HEK293 (cell line): ENCODE data around the gene PEX10.

ENCODE experiments used
- CTCF ChIA-PET: fragments of 350-600 bp; formaldehyde crosslinking; extraction: SDS; loops from one replicate; lab custom pipeline; 2021; ENCODE audit warnings: antibody characterized with exemption; lab: Yijun Ruan, JAX
- POLR2A ChIA-PET: fragments of 300-600 bp; formaldehyde crosslinking; extraction: SDS; loops from one replicate; lab custom pipeline; 2020; ENCODE audit warnings: antibody characterized with exemption, inconsistent platforms; lab: Yijun Ruan, JAX
- H3K27ac ChIP-seq: fragments of 200-500 bp; sonication (Bioruptor generic); 2 replicates; pipeline ENCODE4 v1.5.1; 2014; ENCODE audit warnings: low read depth, low read length, control low read depth, inconsistent platforms; ENCODE audit errors: extremely low read depth
- H3K36me3 ChIP-seq, 2 experiments: fragments of 200-500 bp in 1 of 2; sonication (Bioruptor generic) in 1 of 2; 1 replicate in 1 of 2; 2 replicates in 1 of 2; pipeline ENCODE4 v1.5.1; 2014 to 2017; ENCODE audit warnings: inconsistent platforms in 2 of 2, low read length in 2 of 2; ENCODE audit not compliant: control insufficient read depth in 2 of 2, insufficient read depth in 1 of 2
- H3K4me1 ChIP-seq: fragments of 200-500 bp; sonication (Bioruptor generic); 2 replicates; pipeline ENCODE4 v1.5.1; 2014; ENCODE audit warnings: mild to moderate bottlenecking, low read length, inconsistent platforms; ENCODE audit not compliant: control insufficient read depth, insufficient read depth
- H3K4me3 ChIP-seq: 2 replicates; pipeline ENCODE4 v1.5.1; 2011; ENCODE audit warnings: low read depth, mild to moderate bottlenecking, control low read depth, low read length, moderate library complexity
- H3K9me3 ChIP-seq: fragments of 200-500 bp; sonication (Bioruptor generic); 2 replicates; pipeline ENCODE4 v1.5.1; 2014; ENCODE audit warnings: low read depth, low read length, inconsistent platforms; ENCODE audit not compliant: control insufficient read depth, insufficient read depth
- GFI1B ChIP-seq: fragments of 450-650 bp; formaldehyde crosslinking; IDR thresholded peaks from 2 replicates; pipeline ENCODE4 v1.5.1; 2016; ENCODE audit warnings: missing biosample characterization, missing genetic modification characterization
- INSM2 ChIP-seq: fragments of 450-650 bp; formaldehyde crosslinking; IDR thresholded peaks from 2 replicates; pipeline ENCODE4 v1.5.1; 2016; ENCODE audit warnings: missing biosample characterization, missing genetic modification characterization
- KLF9 ChIP-seq: fragments of 450-650 bp; formaldehyde crosslinking; IDR thresholded peaks from 2 replicates; pipeline ENCODE4 v1.5.1; 2016; ENCODE audit warnings: missing biosample characterization, missing genetic modification characterization, low read depth
- PRDM1 ChIP-seq: fragments of 450-650 bp; formaldehyde crosslinking; IDR thresholded peaks from 2 replicates; pipeline ENCODE4; 2016; ENCODE audit warnings: missing biosample characterization, missing genetic modification characterization
- ZBTB1 ChIP-seq: fragments of 450-650 bp; formaldehyde crosslinking; IDR thresholded peaks from 2 replicates; pipeline ENCODE4 v1.5.1; 2016; ENCODE audit warnings: missing biosample characterization, missing genetic modification characterization
- ZBTB7A ChIP-seq: fragments of 450-650 bp; formaldehyde crosslinking; IDR thresholded peaks from 2 replicates; pipeline ENCODE4 v1.5.1; 2016; ENCODE audit warnings: low read depth, missing biosample characterization, missing genetic modification characterization
- ZFP41 ChIP-seq: fragments of 450-650 bp; formaldehyde crosslinking; IDR thresholded peaks from 2 replicates; pipeline ENCODE4 v1.5.1; 2016; ENCODE audit warnings: missing biosample characterization, missing genetic modification characterization, borderline replicate concordance
- ZNF10 ChIP-seq: fragments of 450-650 bp; formaldehyde crosslinking; IDR thresholded peaks from 2 replicates; pipeline ENCODE4 v1.5.1; 2017; ENCODE audit warnings: missing biosample characterization, missing genetic modification characterization
- ZNF324 ChIP-seq: fragments of 450-650 bp; formaldehyde crosslinking; IDR thresholded peaks from 2 replicates; pipeline ENCODE4 v1.5.1; 2016; ENCODE audit warnings: missing biosample characterization, missing genetic modification characterization
- ZNF404 ChIP-seq: fragments of 450-650 bp; formaldehyde crosslinking; IDR thresholded peaks from 2 replicates; pipeline ENCODE4 v1.5.1; 2017; ENCODE audit warnings: missing biosample characterization, missing genetic modification characterization
- ZNF473 ChIP-seq: fragments of 450-650 bp; formaldehyde crosslinking; IDR thresholded peaks from 2 replicates; pipeline ENCODE4 v1.5.1; 2017; ENCODE audit warnings: missing biosample characterization, missing genetic modification characterization
- ZNF561 ChIP-seq: fragments of 450-650 bp; IDR thresholded peaks from 2 replicates; pipeline ENCODE4 v1.5.1; 2018; ENCODE audit warnings: missing biosample characterization, missing genetic modification characterization, borderline replicate concordance
- ZNF580 ChIP-seq: fragments of 450-650 bp; formaldehyde crosslinking; IDR thresholded peaks from 2 replicates; pipeline ENCODE4 v1.5.1; 2016; ENCODE audit warnings: missing biosample characterization, missing genetic modification characterization
- ZNF621 ChIP-seq: fragments of 450-650 bp; formaldehyde crosslinking; IDR thresholded peaks from 2 replicates; pipeline ENCODE4 v1.5.1; 2017; ENCODE audit warnings: missing biosample characterization, missing genetic modification characterization
- ZNF654 ChIP-seq: fragments of 450-650 bp; formaldehyde crosslinking; IDR thresholded peaks from 2 replicates; pipeline ENCODE4 v1.5.1; 2016; ENCODE audit warnings: low read depth, missing biosample characterization, missing genetic modification characterization
- ZNF658 ChIP-seq: fragments of 450-650 bp; formaldehyde crosslinking; IDR thresholded peaks from 2 replicates; pipeline ENCODE4; 2016; ENCODE audit warnings: missing biosample characterization, missing genetic modification characterization
- ZNF747 ChIP-seq: fragments of 450-650 bp; formaldehyde crosslinking; IDR thresholded peaks from 2 replicates; pipeline ENCODE4 v1.5.1; 2016; ENCODE audit warnings: missing biosample characterization, missing genetic modification characterization
- ZSCAN16 ChIP-seq: fragments of 450-650 bp; formaldehyde crosslinking; IDR thresholded peaks from 2 replicates; pipeline ENCODE4 v1.5.1; 2016; ENCODE audit warnings: missing biosample characterization, missing genetic modification characterization
- ZSCAN18 ChIP-seq: fragments of 450-650 bp; formaldehyde crosslinking; IDR thresholded peaks from 2 replicates; pipeline ENCODE4 v1.5.1; 2016; ENCODE audit warnings: missing biosample characterization, missing genetic modification characterization
- TF ChIP-seq, protein P1 (sequence below): fragments of 450-650 bp; formaldehyde crosslinking; IDR thresholded peaks from 2 replicates; pipeline ENCODE4 v1.5.1; 2016; ENCODE audit warnings: missing biosample characterization, missing genetic modification characterization, borderline replicate concordance

Gene PEX10

GRCh38 chr1:2384130-2384860, 28.1 kb downstream of the PEX10 start:
- Histone ChIP-seq H3K9me3 (no peaks in the 10 kb centered on the region), H3K27ac (no peak overlapping the region), H3K4me3 (no peak overlapping the region), H3K4me1 (no peaks in the 10 kb centered on the region), H3K36me3 (peaks cover 0 to 37% of the 10 kb centered on the region in 2 experiments; a peak in 1 of 3 replicates)
- TF ChIP-seq ZNF747 (tag by site-specific recombination), result no peak
- TF ChIP-seq ZBTB1, result no peak
- no peak for TF ChIP-seq INSM2 (tag by site-specific recombination)
- TF ChIP-seq ZNF10 (tag by site-specific recombination), result no peak
- no peak for TF ChIP-seq ZBTB7A
- TF ChIP-seq, protein P1, sequence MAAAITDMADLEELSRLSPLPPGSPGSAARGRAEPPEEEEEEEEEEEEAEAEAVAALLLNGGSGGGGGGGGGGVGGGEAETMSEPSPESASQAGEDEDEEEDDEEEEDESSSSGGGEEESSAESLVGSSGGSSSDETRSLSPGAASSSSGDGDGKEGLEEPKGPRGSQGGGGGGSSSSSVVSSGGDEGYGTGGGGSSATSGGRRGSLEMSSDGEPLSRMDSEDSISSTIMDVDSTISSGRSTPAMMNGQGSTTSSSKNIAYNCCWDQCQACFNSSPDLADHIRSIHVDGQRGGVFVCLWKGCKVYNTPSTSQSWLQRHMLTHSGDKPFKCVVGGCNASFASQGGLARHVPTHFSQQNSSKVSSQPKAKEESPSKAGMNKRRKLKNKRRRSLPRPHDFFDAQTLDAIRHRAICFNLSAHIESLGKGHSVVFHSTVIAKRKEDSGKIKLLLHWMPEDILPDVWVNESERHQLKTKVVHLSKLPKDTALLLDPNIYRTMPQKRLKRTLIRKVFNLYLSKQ, result no peak
- TF ChIP-seq ZNF324, result no peak
- TF ChIP-seq ZNF658, result no peak
- no peak for TF ChIP-seq ZNF561 (tag by site-specific recombination)
- no peak for TF ChIP-seq ZNF654 (tag by site-specific recombination)
- no peak for TF ChIP-seq ZFP41
- TF ChIP-seq ZNF404 (tag by site-specific recombination), result no peak
- TF ChIP-seq ZSCAN16 (tag by site-specific recombination), result no peak
- no peak for TF ChIP-seq ZNF580 (tag by site-specific recombination)
- no peak for TF ChIP-seq ZNF473
- TF ChIP-seq KLF9 (tag by site-specific recombination), result no peak
- TF ChIP-seq GFI1B, result no peak
- ChIA-PET CTCF (interaction anchor here (0.6 to 6.0 kb wide), 4 partner anchors 149 to 537 kb away, joined by 3 to 105 read pairs (median 4); partner anchors contain the start of gene FAAP20), POLR2A (interaction anchor here (1.4 kb wide), 2 partner anchors 69 to 156 kb away, joined by 3 read pairs; partner anchors contain the start of gene SKI)

GRCh38 chr1:2383576-2383975, 28.8 kb downstream of the PEX10 start:
- ChIA-PET POLR2A (interaction anchor here (1.4 kb wide), 2 partner anchors 69 to 156 kb away, joined by 3 read pairs; partner anchors contain the start of gene SKI), CTCF (interaction anchor here (0.6 to 6.0 kb wide), 6 partner anchors 14 to 289 kb away, joined by 3 to 105 read pairs (median 4); partner anchors contain the start of gene FAAP20)
- Histone ChIP-seq H3K9me3 (no peaks in the 10 kb centered on the region), H3K27ac (no peak overlapping the region), H3K4me3 (no peak overlapping the region), H3K4me1 (no peaks in the 10 kb centered on the region), H3K36me3 (peaks cover 0 to 34% of the 10 kb centered on the region in 2 experiments; a peak in 1 of 3 replicates)
- TF ChIP-seq PRDM1 (tag by site-specific recombination) (no peak), ZNF621 (no peak), ZSCAN18 (tag by site-specific recombination) (no peak)
